DND-41 (cell line): ENCODE results near the gene CPZ.
"Not testable (repeated sequence)": the region's sequence is repeated elsewhere in the genome, so short reads cannot be mapped to it uniquely, and the experiment has no call there.

Source experiments
- ATAC-seq: fragments of 200-7000 bp; cut with Tn5 transposase; 3 replicates; pipeline ENCODE4 v1.9.1; 2021; ENCODE audit warnings: low read depth; ENCODE audit not compliant: insufficient read depth
- DNase-seq: peaks from one replicate; pipeline ENCODE4 v3.0.0-alpha.2; 2020
- H2AFZ ChIP-seq: 2 replicates; pipeline ENCODE4 v1.6.0; 2012; ENCODE audit warnings: low read depth, low read length
- H3K27ac ChIP-seq: 2 replicates; pipeline ENCODE4 v1.5.1; 2012; ENCODE audit warnings: low read length, inconsistent platforms
- H3K27me3 ChIP-seq: fragments of 200-600 bp; sonication (generic); 2 replicates; pipeline ENCODE4 v1.6.0; 2012; ENCODE audit warnings: low read length, mild to moderate bottlenecking, inconsistent platforms; ENCODE audit not compliant: insufficient read depth, poor library complexity
- H3K36me3 ChIP-seq: 2 replicates; pipeline ENCODE4 v1.5.1; 2012; ENCODE audit warnings: low read length, inconsistent platforms; ENCODE audit not compliant: insufficient read depth
- H3K4me1 ChIP-seq: 2 replicates; pipeline ENCODE4 v1.5.1; 2012; ENCODE audit warnings: mild to moderate bottlenecking, low read length; ENCODE audit not compliant: insufficient read depth
- H3K4me2 ChIP-seq: 2 replicates; pipeline ENCODE4 v1.6.0; 2012; ENCODE audit warnings: mild to moderate bottlenecking, moderate library complexity, low read length, inconsistent platforms; ENCODE audit not compliant: insufficient read depth
- H3K4me3 ChIP-seq, 2 experiments: fragments of 200-600 bp in 1 of 2; shearing (Covaris generic) in 1 of 2; 2 replicates each; pipeline ENCODE4 v1.5.1; 2012 to 2016; ENCODE audit warnings: inconsistent platforms in 2 of 2, low read length in 2 of 2, mild to moderate bottlenecking in 2 of 2, low read depth in 1 of 2, moderate library complexity in 1 of 2
- H3K79me2 ChIP-seq: 2 replicates; pipeline ENCODE4 v1.6.0; 2012; ENCODE audit warnings: low read length, inconsistent platforms; ENCODE audit not compliant: insufficient read depth
- H3K9ac ChIP-seq: 2 replicates; pipeline ENCODE4 v1.6.0; 2012; ENCODE audit warnings: low read depth, mild to moderate bottlenecking, inconsistent platforms, low read length, moderate library complexity
- H3K9me3 ChIP-seq: 2 replicates; pipeline ENCODE4 v1.5.1; 2012; ENCODE audit warnings: low read length, moderate library complexity, mild to moderate bottlenecking, inconsistent platforms; ENCODE audit not compliant: insufficient read depth, severe bottlenecking
- H4K20me1 ChIP-seq: 2 replicates; pipeline ENCODE4 v1.6.0; 2012; ENCODE audit warnings: low read length; ENCODE audit not compliant: insufficient read depth
- EZH2 ChIP-seq: IDR thresholded peaks from 3 replicates; pipeline ENCODE4 v1.6.1; 2012; ENCODE audit warnings: borderline replicate concordance, low read depth, mild to moderate bottlenecking, moderate library complexity, low read length, inconsistent platforms; ENCODE audit not compliant: severe bottlenecking
- TF ChIP-seq, protein P1 (sequence below): IDR thresholded peaks from 2 replicates; pipeline ENCODE4 v1.5.1; 2012; ENCODE audit warnings: borderline replicate concordance, low read length, moderate library complexity, mild to moderate bottlenecking; ENCODE audit not compliant: poor library complexity, severe bottlenecking; ENCODE audit errors: extremely low read depth

The CPZ gene

DNA sequence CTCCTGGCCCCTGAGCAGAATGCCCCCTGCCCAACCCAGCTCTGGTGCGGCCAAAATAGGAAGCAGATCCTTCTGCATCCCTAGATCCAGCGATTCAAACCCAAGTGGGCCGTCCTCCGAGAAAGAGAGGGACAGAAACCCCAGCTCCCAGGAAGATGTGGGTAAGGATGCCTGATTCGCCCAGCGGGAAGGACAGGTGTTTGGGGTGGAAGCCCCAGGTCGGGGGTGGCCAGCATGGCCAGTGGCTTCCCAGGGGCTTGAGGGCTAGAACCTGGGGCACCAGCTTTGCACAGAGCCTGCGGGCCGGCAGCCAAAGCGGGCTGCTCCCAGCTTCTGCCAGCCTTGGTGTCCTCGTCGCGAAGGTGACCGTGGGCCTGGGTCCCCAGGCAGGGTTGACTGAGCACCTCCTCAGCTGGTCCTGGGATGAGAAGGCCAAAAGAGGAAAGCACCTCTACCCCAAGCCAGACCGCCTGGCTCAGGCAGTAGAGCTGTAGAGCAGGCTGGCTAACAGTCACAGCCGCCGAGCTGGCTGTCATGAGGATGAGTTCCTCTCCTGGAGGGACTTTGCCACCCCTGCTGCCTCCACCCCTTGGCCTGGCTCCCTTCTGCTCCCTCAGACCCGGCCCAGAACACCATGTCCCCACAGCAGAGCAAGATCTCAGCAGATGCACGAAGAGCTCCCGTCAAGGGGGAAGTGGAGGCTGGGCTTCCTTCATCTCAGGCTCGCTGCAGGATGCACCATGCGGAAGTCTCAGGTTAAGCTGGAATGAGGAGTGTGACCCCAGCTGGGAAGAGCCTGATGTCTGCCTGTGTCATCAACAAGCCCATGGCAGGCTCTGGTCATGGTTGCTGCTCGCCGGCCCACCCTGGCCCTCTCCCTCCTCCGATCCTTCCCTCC, 59.9 kb downstream of the CPZ start:
- no peak for TF ChIP-seq EZH2
- TF ChIP-seq, protein P1, sequence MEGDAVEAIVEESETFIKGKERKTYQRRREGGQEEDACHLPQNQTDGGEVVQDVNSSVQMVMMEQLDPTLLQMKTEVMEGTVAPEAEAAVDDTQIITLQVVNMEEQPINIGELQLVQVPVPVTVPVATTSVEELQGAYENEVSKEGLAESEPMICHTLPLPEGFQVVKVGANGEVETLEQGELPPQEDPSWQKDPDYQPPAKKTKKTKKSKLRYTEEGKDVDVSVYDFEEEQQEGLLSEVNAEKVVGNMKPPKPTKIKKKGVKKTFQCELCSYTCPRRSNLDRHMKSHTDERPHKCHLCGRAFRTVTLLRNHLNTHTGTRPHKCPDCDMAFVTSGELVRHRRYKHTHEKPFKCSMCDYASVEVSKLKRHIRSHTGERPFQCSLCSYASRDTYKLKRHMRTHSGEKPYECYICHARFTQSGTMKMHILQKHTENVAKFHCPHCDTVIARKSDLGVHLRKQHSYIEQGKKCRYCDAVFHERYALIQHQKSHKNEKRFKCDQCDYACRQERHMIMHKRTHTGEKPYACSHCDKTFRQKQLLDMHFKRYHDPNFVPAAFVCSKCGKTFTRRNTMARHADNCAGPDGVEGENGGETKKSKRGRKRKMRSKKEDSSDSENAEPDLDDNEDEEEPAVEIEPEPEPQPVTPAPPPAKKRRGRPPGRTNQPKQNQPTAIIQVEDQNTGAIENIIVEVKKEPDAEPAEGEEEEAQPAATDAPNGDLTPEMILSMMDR: no peak
- no peaks in the 10 kb centered on the region for H4K20me1 ChIP-seq
- no peak overlapping the region for H3K4me2 ChIP-seq
- H3K27me3 ChIP-seq: peaks cover 3% of the 10 kb centered on the region
- H3K9me3 ChIP-seq: no peaks in the 10 kb centered on the region
- H3K4me1 ChIP-seq: no peaks in the 10 kb centered on the region
- no peaks in the 10 kb centered on the region for H3K79me2 ChIP-seq
- DNase-seq: no peak
- no peak overlapping the region for H3K9ac ChIP-seq
- H3K27ac ChIP-seq: no peak overlapping the region
- ATAC-seq: no peak
- H3K36me3 ChIP-seq: no peaks in the 10 kb centered on the region
- no peak overlapping the region for H2AFZ ChIP-seq
- no peak overlapping the region for H3K4me3 ChIP-seq

DNA sequence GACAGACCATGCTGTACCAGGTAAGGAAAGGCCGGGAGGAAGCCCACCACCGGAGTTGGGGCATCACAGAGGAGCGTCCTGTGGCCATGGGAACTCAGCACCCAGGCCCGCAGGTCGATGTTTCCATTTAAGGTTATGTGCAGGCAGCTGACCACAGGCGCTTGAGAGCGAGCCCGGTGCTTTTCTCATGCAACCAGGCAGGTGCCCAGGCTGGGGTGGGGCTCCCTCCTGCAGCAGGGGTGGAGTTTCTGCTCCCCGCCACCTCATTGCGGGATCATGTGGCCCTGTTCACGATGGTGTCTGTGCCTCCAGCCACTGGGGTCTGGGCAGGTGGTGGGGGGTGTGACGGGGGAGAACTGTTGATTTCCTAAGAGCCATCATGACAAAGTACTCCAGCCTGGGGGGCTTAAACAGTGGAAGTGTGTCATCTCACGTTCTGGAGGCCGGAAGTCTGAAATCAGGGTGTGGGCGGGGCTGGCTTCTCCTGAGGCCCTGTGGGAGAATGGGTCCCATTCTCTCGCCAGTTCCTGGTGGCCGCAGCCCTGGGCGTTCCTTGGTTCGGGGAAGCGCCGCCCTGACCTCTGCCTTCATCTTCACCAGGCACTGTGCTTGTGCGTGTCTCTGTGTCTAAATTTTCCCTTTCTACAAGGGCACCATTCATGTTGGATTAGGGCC, 60.9 kb downstream of the CPZ start:
- Histone ChIP-seq H3K4me1 (no peaks in the 10 kb centered on the region), H2AFZ (no peak overlapping the region), H3K27ac (no peak overlapping the region), H3K9ac (no peak overlapping the region), H3K79me2 (no peaks in the 10 kb centered on the region), H3K4me3 (no peak overlapping the region), H3K4me2 (no peak overlapping the region), H3K27me3 (peaks cover 3% of the 10 kb centered on the region), H3K36me3 (no peaks in the 10 kb centered on the region), H4K20me1 (no peaks in the 10 kb centered on the region), H3K9me3 (no peaks in the 10 kb centered on the region)
- DNase-seq (no peak), ATAC-seq (no peak)
- TF ChIP-seq EZH2: no peak

DNA sequence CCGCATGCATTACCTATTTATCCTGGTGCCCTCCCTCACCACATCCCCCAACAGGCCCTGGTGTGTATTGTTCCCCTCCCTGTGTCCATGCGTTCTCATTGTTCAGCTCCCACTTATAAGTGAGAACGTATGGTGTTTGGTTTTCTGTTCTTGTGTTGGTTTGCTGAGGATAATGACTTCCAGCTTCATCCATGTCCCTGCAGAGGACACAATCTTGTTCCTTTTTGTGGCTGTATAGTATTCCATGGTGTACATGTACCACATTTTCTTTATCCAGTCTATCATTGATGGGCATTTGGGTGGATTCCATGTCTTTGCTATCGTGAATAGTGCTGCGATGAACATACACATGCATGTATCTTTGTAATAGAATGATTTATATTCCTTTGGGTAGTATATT, 61.6 kb downstream of the CPZ start:
- H3K79me2 ChIP-seq, H2AFZ ChIP-seq, H4K20me1 ChIP-seq, H3K4me2 ChIP-seq, DNase-seq, H3K9ac ChIP-seq, ATAC-seq, H3K27ac ChIP-seq, H3K4me3 ChIP-seq, H3K36me3 ChIP-seq, H3K9me3 ChIP-seq, H3K27me3 ChIP-seq, H3K4me1 ChIP-seq: not testable (repeated sequence)

DNA sequence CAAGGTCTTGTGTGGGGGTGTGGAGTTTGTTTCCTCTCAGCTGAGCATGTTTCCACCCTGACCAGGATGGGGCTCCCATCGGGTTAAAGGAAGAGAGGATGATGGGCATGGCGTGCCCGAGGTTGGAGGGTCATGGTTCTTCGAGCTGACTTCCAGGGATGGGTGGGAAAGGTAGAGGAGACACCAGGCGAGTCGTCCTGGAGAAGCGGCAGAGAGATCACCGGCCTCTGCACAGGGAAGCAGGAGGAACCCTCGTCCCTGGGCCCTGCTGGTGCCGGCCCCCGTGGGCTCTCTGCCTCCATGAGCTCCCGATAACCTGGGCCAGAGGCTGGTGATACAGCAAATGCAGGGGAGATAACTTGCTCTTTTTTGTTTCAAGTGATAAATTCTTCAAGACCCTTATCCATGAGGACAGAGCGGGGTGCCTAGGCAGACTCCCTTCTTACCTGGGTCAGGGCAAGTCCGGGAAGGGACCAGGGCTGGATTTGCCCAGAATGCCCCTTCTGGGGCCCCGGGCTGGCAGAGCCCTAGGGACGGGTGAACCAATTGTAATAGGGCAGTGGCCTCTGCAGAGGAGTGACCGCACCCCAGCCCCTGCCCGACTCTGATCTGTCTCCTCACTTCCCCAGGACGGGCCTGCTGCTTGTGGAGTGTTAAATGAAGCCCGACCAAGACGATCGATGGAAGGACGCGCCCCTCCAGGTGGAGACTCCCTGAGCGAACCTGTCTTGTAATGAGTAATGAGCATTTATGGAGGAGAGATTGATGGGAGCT, 63.0 kb downstream of the CPZ start:
- H3K4me2 ChIP-seq: no peak overlapping the region
- H4K20me1 ChIP-seq: no peaks in the 10 kb centered on the region
- H3K36me3 ChIP-seq: no peaks in the 10 kb centered on the region
- DNase-seq (no peak), ATAC-seq (no peak)
- no peak overlapping the region for H3K27ac ChIP-seq
- H3K9me3 ChIP-seq: no peaks in the 10 kb centered on the region
- H3K79me2 ChIP-seq: no peaks in the 10 kb centered on the region
- no peak overlapping the region for H3K9ac ChIP-seq
- H2AFZ ChIP-seq: no peak overlapping the region
- H3K4me1 ChIP-seq: no peaks in the 10 kb centered on the region
- H3K4me3 ChIP-seq: no peak overlapping the region
- H3K27me3 ChIP-seq: peaks cover 3% of the 10 kb centered on the region
- no peak for TF ChIP-seq EZH2
- TF ChIP-seq, protein P1: no peak
